ENCODE results near the gene TMEM134. TPM values are rescaled to one million over a fixed set of nuclear protein-coding genes. Genes with fewer than 3 reads are reported as not detected.

TMEM134 gene
- total RNA-seq, 2 experiments from 2014 or later = 49.9 to 52.4 TPM

DNA sequence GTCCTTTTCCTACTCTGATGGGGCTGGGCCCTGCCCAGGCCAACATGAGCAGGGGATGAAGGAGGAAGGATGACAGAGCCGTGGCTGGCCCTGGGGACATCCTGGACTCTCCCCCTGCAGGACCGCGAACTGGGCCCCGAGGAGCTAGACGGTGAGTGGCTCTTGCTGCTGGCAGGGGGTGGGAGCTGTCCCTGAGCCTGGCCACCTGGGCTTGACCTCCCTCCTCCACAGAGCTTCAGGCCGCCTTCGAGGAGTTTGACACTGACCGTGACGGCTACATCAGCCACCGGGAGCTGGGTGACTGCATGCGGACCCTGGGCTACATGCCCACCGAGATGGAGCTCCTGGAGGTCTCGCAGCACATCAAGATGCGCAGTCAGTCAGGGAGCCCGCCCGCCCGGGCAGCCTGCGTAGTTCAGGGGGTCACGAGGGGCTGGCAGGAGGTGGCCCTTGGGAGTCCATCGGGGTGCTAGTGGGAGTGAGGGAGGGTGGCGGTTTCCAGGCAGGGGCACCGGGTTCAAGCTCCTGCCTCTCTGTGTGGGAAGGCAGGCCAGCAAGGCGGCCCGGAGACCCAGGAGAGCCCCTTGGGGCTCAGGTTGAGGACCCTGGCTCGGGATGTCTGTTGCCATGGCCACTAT lies 12.9 kb downstream of the TMEM134 start:
- no peaks in the 10 kb centered on the region for H3K9me3 Mint-ChIP-seq

GRCh38 chr11:67455054-67455453 lies 14.0 kb downstream of the TMEM134 start, which contains the start of gene CABP4:
Gene CABP4 (plus strand): TSS chr11:67455354. CDS start chr11:67455424, 70 bp downstream.
- no peaks in the 10 kb centered on the region for H3K9me3 Mint-ChIP-seq
- H3K36me3 ChIP-seq (ENCODE audit: insufficient read depth, low read length) = no peaks in the 10 kb centered on the region
- H3K27me3 ChIP-seq (ENCODE audit: control insufficient read depth in 1 of 2, insufficient read depth in 2 of 2, low read length in 2 of 2) = no peaks in the 10 kb centered on the region
- H3K4me1 ChIP-seq (ENCODE audit: insufficient read depth, low read length) = peaks cover 25% of the 10 kb centered on the region
- TF ChIP-seq CTCF (IDR thresholded peaks at IDR 0.05) = no peak
- POLR2A ChIA-PET = interaction anchor here (0.7 to 16.8 kb wide), 4 partner anchors 11 to 50 kb away, joined by 3 to 110 read pairs (median 4); partner anchors contain the start of gene PTPRCAP
- CTCF ChIA-PET = no interaction called here
- no peak within 1 kb of the TSS for H3K4me3 Mint-ChIP-seq
- no peaks in the 10 kb centered on the region for H3K9me3 ChIP-seq (ENCODE audit: control insufficient read depth in 1 of 2, insufficient read depth in 1 of 2, low read length in 2 of 2)
- H3K36me3 Mint-ChIP-seq (ENCODE audit: low read depth) = no peaks in the 10 kb centered on the region
- H3K27ac Mint-ChIP-seq = no peak within 1 kb of the TSS
- H3K4me1 Mint-ChIP-seq (ENCODE audit: low read depth) = peaks cover 11% of the 10 kb centered on the region
- no peak within 1 kb of the TSS for H3K4me3 ChIP-seq (ENCODE audit: low read length)
- H3K27ac ChIP-seq (ENCODE audit: low read depth in 1 of 2, low read length in 2 of 2) = no peak within 1 kb of the TSS
- H3K27me3 Mint-ChIP-seq = no peaks in the 10 kb centered on the region
- intact Hi-C loops (cut with DNase I, micrococcal nuclease) = no loop called here
- DNase-seq (no peak), ATAC-seq (ENCODE audit: poor library complexity) (no peak)

More for the DNA sequence above, 12.9 kb downstream of the TMEM134 start:
- Mint-ChIP-seq H3K4me1 (ENCODE audit: low read depth) (peaks cover 7% of the 10 kb centered on the region), H3K36me3 (ENCODE audit: low read depth) (no peaks in the 10 kb centered on the region), H3K27ac (no peak overlapping the region), H3K27me3 (no peaks in the 10 kb centered on the region), H3K4me3 (no peak overlapping the region)
- Histone ChIP-seq H3K36me3 (ENCODE audit: insufficient read depth, low read length) (no peaks in the 10 kb centered on the region), H3K4me3 (ENCODE audit: low read length) (no peak overlapping the region), H3K9me3 (ENCODE audit: control insufficient read depth in 1 of 2, insufficient read depth in 1 of 2, low read length in 2 of 2) (no peaks in the 10 kb centered on the region), H3K27ac (ENCODE audit: low read depth in 1 of 2, low read length in 2 of 2) (no peak overlapping the region), H3K4me1 (ENCODE audit: insufficient read depth, low read length) (peaks cover 14% of the 10 kb centered on the region), H3K27me3 (ENCODE audit: control insufficient read depth in 1 of 2, insufficient read depth in 2 of 2, low read length in 2 of 2) (no peaks in the 10 kb centered on the region)
- CTCF ChIA-PET = no interaction called here
- DNase-seq (peak in 2 of 14 experiments; percentile 5 to 18), ATAC-seq (ENCODE audit: poor library complexity) (no peak)
- intact Hi-C loops (cut with DNase I, micrococcal nuclease) = no loop called here
- POLR2A ChIA-PET = interaction anchor here (0.6 to 16.8 kb wide), 4 partner anchors 12 to 1360 kb away, joined by 3 to 110 read pairs (median 3); partner anchors contain the start of gene PTPRCAP
- TF ChIP-seq CTCF (IDR thresholded peaks at IDR 0.05) = no peak

GRCh38 chr11:67453816-67454732 lies 15.0 kb downstream of the TMEM134 start:
- CTCF ChIA-PET = no interaction called here
- ATAC-seq (ENCODE audit: poor library complexity) (no peak), DNase-seq (no peak)
- no peak overlapping the region for H3K27ac Mint-ChIP-seq
- Histone ChIP-seq H3K36me3 (ENCODE audit: insufficient read depth, low read length) (no peaks in the 10 kb centered on the region), H3K9me3 (ENCODE audit: control insufficient read depth in 1 of 2, insufficient read depth in 1 of 2, low read length in 2 of 2) (no peaks in the 10 kb centered on the region), H3K27ac (ENCODE audit: low read depth in 1 of 2, low read length in 2 of 2) (no peak overlapping the region), H3K4me1 (ENCODE audit: insufficient read depth, low read length) (peaks cover 33% of the 10 kb centered on the region), H3K27me3 (ENCODE audit: control insufficient read depth in 1 of 2, insufficient read depth in 2 of 2, low read length in 2 of 2) (no peaks in the 10 kb centered on the region), H3K4me3 (ENCODE audit: low read length) (no peak overlapping the region)
- H3K4me3 Mint-ChIP-seq = no peak overlapping the region
- TF ChIP-seq CTCF (IDR thresholded peaks at IDR 0.05) = no peak
- H3K9me3 Mint-ChIP-seq = no peaks in the 10 kb centered on the region
- H3K4me1 Mint-ChIP-seq (ENCODE audit: low read depth) = peaks cover 12% of the 10 kb centered on the region
- no peaks in the 10 kb centered on the region for H3K36me3 Mint-ChIP-seq (ENCODE audit: low read depth)
- H3K27me3 Mint-ChIP-seq = no peaks in the 10 kb centered on the region
- POLR2A ChIA-PET = interaction anchor here (0.9 to 16.8 kb wide), 2 partner anchors 15 to 43 kb away, joined by 4 to 110 read pairs; partner anchors contain the start of gene PTPRCAP
- intact Hi-C loops (cut with DNase I, micrococcal nuclease) = no loop called here

Measured in CD4-positive, alpha-beta T cell (primary cell).